Activated CD4-positive, alpha-beta T cell treated with anti-CD3 and anti-CD28 coated beads for 24 hours (primary cell): ENCODE results near the gene ARHGEF7.
"Not testable (repeated sequence)": the region's sequence is repeated elsewhere in the genome, so short reads cannot be mapped to it uniquely, and the experiment has no call there.

ENCODE experiments used
- DNase-seq, 2 donors: peaks; one replicate each; pipeline ENCODE4 v3.0.0-alpha.2; 2020; ENCODE audit warnings: low read depth in 2 of 2

ARHGEF7 gene, protein sequence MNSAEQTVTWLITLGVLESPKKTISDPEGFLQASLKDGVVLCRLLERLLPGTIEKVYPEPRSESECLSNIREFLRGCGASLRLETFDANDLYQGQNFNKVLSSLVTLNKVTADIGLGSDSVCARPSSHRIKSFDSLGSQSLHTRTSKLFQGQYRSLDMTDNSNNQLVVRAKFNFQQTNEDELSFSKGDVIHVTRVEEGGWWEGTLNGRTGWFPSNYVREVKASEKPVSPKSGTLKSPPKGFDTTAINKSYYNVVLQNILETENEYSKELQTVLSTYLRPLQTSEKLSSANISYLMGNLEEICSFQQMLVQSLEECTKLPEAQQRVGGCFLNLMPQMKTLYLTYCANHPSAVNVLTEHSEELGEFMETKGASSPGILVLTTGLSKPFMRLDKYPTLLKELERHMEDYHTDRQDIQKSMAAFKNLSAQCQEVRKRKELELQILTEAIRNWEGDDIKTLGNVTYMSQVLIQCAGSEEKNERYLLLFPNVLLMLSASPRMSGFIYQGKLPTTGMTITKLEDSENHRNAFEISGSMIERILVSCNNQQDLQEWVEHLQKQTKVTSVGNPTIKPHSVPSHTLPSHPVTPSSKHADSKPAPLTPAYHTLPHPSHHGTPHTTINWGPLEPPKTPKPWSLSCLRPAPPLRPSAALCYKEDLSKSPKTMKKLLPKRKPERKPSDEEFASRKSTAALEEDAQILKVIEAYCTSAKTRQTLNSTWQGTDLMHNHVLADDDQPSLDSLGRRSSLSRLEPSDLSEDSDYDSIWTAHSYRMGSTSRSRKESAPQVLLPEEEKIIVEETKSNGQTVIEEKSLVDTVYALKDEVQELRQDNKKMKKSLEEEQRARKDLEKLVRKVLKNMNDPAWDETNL

DNA sequence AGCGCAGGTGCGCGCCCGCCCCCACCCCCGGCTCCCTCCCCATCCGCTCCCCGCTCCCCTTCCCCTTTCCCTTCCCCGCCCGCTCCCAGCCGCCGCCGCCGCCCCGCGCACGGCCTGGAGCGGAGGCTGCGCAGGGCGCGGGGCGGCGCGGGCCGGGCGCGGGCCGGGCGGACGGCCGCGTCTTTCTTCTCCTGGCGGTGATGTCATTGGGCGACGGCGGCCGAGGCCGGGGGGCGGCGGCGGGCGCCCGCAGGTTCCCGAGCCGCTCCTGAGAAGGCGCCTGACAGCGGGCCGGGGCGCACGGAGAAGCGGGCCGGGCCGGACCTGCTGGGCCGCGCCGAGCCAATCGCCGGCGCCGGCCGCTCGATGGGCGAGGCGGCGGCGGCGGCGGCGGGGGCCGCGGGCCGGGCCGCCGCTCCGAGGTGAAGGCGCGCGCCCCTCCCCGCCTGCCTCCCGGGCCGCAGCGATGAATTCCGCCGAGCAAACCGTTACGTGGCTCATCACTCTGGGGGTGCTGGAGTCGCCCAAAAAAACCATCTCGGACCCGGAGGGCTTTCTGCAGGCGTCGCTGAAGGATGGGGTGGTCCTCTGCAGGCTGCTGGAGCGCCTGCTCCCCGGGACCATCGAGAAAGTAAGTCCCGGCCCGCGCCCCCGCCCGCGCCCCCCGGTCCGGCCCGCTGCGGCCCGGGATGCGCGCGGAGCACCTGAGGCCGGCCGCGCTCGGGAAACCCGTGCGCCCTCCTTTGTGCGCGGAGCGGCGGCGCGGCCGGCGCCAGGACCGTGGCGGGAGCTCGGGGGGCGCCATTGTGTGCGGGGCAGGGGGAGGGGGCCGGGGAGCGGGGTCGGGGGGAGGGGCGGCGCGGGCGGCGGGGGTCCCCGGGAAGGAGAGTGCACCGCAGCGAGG, at the start of gene ARHGEF7:
ARHGEF7 (plus strand) TSS at position 250 of the 904 bp plus-strand sequence; CDS start at position 467, 217 bp downstream.
- DNase-seq: no peak

DNA sequence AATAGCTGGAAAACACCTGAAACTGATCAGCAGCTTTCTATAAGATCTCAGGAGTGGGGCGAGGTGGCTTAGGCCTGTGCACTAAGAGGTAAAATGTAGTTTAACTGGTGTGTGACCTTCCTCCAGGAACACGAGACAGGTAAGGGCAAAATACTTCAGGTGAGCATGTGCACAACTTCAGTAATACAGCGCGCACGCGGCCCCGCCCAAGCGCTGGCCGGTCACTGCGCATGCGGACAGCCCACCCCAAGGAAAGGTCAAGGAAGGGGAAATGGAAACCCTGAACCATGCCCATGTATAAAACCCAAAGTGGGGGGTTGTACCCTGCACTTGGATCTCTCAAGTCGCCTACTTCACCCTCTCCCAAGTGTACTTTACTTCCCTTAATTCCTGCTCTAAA, 49.4 kb upstream of the ARHGEF7 start:
- no peak for DNase-seq

DNA sequence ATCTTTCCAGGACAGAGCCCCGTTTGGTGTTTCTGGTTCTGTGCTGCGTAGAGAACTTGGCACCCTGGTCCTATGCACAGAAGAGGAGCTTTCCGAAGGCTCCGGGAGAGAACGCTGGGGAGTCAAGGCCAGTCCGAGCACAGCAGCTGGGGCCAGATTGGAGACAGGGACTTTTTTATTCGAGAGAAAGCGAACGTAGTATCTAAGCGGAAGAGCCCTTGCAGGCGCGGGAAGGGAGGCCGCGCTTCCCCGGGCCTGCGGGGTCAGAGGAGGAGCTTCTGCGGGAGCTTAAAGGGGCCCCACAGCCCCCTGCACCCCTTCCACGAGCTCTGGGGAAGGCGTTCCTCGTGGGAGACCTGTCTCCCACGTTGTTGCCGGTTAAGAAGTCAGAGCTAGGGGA, 48.6 kb upstream of the ARHGEF7 start:
- DNase-seq: no peak

DNA sequence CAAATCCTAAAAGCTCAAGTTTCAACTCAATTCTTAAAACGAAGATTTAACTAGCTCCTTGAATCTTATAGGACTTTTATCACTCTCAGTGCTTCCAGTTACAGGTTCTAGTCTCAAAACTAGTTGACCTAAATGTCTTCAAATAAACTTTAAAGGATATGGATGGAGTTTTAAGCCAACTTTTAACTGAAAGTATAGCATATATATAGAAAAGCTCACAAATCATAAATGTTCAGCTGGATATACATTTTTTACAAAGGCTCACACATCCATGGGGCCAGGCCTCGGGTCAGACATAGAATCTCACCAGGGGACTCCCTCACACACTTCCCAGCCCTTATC, 47.1 kb upstream of the ARHGEF7 start:
- DNase-seq: no peak

DNA sequence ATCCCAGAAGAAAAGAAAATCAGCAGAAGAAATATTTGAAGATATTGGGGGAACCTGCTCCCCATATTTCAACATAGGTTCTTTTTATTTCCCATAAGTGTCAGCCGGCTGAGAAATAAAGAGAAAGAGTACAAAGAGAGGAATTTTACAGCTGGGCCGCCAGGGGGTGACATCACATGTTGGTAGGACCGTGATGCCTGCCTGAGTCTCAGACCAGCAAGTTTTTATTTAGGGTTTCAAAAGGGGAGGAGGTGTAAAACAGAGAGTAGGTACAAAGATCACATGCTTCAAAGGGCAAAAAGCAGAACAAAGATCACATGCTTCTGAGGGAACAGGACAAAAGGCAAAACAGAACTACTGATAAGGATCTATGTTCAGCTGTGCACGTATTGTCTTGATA, 44.0 kb upstream of the ARHGEF7 start:
- not testable (repeated sequence) for DNase-seq

DNA sequence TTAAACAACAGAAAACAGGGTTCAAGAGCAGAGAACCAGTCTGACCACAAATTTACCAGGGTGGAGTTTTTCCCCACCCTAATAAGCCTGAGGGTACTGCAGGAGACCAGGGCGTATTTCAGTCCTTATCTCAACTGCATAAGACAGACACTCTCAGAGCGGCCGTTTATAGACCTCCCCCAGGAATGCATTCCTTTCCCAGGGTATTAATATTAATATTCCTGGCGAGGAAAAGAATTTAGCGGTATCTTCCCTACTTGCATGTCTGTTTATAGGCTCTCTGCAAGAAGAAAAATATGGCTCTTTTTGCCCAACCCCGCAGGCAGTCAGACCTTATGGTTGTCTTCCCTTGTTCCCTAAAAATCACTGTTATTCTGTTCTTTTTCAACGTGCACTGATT, 43.6 kb upstream of the ARHGEF7 start:
- DNase-seq: not testable (repeated sequence)

DNA sequence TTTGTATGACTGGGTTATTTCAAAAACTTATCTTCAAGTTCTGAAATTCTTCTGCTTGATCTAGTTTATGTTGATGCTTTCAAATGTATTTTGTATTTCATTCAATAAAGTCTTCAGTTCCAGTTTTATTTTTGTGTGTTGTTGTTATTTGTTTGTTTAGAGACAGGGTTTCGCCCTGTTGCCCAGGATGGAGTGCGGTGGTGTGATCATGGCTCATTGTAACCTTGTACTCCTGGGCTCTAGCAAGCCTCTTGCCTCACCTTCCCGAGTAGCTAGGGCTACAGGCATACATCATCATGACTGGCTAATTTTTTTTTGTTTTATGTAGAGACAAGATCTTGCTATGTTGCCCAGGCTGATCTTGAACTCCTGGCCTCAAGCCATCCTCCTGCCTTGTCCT, 40.3 kb upstream of the ARHGEF7 start:
- DNase-seq: no peak

DNA sequence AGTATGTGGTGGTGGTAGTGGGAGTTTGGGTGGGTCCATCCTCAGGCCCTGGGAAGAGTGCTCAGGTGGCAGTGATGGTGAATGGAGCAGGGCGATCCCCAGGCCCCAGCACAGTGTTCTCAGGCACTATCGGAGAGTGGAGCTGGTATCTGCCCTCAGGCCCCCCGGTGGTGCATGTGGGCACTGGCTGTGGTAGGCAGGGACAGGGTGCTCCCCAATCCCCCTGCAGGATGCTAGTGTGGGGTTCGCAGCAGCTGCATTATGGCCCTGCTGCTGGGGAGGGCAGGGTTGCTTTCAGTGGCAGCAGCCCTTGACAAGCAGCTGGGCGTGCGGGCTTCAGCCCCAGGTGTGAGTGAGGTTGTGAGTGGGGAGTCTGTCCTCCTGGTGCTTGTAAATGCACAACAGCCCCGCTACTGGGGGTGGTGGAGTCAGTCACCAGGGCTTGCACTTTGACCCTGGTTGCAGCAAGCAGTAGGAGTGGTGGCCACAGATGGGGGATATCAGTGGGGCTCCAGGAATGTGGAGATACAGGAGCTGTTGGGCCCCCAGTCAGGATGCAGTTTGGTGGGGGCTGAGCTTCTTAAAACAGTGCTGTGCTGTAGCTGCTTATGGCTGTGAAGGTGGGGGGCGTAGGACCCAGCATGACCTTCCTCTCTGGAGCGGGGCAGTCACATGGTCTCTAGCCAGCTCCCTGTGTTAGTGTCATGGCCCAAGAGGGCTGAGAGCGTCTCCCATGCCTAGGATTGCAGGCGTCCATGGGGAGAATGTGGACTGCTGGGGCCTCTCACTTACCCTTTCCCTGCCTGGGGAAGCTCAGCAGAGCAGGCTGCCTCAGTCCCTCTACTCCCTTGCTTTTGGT, 38.7 kb upstream of the ARHGEF7 start:
- DNase-seq: no peak

DNA sequence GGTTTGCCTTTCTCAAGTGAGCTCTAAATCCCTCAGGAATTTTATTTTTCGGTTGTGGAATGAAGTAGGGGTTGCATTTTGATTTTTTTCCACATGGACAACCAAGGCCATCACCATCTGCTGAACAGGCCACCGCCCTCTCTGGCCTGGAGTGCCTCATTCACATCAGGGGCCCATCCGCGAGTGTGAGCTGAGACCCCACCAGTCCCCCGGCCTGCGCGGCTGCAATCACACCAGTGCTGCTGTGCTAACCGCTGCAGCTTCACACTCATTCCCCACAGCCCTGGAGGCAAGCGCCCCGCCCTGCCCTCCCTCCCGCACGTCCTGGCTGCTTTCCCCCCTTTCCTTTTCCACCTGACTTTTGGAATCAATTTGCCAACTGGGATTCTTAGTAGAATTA, 35.7 kb upstream of the ARHGEF7 start:
- no peak for DNase-seq

DNA sequence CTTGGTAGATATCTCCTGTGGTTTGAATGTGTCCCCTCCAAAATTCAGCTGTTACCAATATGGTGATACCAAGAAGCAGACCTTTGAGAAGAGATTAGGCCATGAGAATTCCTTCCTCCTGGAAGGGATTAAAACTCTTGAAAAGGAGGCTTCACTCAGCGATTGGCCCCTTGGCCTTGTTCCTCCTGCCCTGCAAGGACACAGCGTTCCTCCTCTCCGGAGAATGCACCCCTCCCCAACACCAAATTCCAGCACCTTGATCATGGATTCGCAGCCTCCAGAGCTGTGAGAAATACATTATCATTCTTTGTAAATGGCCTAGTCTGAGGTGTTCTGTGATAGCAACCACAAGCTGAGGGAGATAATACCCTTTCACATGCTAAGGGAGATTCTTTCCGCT, 34.5 kb upstream of the ARHGEF7 start:
- DNase-seq: no peak

DNA sequence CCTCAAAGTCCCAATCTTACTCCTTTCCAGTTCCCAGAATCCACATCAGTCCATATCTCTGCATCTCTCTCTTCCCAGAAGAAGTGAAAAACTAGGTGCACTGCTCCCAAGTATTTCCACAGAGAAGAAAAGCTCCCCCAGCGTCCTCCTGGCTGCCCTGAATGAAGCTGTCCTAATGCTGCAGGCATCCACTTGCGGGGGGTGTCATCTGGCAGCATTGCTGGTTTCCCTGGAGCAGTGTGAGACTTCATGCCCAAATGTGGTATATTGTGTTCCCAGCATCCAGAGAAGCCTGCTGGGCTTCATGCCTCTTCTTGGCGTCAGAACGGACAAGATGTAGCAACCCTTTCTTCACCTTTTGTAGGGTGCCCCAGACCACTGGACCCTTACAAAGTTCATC, 32.9 kb upstream of the ARHGEF7 start:
- DNase-seq: no peak

DNA sequence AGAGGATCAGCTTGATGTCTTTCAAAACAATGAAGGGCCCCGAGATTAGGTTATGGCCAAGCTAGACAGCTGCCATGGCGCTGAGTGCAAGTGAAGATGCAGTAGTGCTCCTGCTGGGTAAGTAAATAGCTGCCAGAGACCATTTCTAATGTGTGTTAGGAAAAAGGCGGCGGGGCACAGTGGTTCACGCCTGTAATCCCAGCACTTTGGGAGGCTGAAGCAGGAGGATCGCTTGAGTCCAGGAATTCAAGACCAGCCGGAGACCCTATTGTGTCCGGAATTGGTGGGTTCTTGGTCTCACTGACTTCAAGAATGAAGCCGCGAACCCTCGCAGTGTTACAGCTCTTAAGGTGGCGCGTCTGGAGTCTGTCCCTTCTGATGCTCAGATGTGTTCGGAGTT, 32.3 kb upstream of the ARHGEF7 start:
- DNase-seq: not testable (repeated sequence)

DNA sequence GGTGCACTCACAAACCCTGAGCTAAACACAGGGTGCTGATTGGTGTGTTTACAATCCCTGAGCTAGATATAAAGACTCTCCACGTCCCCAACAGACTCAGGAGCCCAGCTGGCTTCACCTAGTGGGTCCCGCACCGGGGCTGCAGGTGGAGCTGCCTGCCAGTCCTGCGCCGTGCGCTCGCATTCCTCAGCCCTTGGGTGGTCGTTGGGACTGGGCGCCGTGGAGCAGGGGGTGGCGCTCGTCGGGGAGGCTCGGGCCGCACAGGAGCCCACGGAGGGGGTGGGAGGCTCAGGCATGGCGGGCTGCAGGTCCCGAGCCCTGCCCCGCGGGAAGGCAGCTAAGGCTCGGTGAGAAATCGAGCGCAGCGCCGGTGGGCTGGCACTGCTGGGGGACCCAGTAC, 31.4 kb upstream of the ARHGEF7 start:
- not testable (repeated sequence) for DNase-seq

DNA sequence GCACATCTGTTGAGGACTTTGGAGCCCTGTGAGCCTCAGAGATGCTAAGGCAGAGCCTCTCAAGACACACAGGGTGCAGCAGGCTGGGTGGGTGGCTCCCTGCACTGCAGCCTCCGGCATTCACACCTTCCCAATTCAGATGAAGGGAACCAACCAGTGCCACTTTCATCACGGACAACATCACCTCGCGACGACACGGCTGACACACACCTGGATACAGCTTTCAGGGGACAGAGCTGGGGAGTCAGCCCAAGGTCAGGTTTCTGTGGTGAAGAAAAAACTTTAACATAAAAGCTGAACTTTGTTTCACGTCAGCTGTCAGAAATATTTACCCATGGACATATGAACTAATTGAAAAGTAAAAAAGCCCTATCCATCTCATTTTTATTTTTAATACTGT, 24.9 kb upstream of the ARHGEF7 start:
- DNase-seq: no peak

DNA sequence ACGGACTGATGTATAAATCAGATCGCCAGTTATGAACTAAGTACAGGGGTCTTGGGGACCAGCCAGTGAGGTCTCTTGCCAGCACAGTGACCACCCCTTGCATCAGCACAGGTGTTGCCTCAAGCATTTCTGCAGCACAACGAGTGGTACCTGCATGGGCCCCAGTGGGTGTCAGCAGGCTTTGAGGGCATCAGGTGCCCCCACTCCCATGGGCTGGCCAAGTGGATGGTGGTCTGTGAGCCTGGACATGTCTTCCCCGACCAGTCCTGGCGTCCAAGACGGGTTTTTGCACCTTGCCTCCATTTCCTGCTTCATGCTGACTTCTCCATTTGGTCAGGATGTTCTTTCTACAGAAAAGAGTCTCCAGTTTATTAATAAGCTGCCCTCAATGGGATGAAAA, 22.4 kb upstream of the ARHGEF7 start:
- DNase-seq: no peak

DNA sequence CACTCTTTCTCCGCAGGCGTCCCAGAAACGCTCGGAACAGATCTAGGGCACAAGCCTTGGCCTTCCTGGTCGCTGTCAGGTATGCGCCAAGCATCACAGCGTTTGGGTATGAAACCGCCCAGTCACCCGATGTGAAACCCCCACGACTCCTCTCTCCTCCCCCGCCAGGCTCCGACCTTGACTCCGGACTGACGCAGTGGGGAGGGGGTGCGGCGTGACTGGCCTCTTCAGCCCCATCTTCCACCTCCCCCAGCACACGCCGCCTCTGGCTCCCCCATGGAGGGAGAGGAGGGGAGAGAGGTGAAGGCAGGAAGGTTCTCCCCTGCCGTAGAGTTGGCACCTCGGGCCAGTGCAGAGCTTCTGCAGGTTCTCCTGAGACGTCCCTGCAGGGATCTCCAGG, 22.0 kb upstream of the ARHGEF7 start:
- DNase-seq: no peak

DNA sequence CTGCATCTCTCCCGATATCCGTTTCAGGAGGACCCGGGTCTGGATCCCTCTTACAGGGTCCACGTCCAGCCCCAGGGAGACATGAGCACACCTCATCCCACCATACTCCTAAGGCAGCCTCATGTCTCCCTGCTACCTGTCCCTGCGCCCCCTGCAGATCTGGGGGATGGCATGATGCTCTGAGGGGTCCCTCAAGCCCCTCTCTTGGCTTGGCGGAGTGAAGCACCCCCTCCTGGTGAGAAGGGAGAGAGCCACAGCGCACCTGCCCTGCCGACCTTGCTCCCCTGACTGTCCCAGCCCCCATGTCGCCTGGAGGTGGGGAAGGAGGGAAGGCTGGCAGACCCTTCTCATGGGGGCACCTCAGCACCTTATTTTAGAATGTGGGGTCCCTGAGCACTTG, 21.5 kb upstream of the ARHGEF7 start:
- DNase-seq: no peak

DNA sequence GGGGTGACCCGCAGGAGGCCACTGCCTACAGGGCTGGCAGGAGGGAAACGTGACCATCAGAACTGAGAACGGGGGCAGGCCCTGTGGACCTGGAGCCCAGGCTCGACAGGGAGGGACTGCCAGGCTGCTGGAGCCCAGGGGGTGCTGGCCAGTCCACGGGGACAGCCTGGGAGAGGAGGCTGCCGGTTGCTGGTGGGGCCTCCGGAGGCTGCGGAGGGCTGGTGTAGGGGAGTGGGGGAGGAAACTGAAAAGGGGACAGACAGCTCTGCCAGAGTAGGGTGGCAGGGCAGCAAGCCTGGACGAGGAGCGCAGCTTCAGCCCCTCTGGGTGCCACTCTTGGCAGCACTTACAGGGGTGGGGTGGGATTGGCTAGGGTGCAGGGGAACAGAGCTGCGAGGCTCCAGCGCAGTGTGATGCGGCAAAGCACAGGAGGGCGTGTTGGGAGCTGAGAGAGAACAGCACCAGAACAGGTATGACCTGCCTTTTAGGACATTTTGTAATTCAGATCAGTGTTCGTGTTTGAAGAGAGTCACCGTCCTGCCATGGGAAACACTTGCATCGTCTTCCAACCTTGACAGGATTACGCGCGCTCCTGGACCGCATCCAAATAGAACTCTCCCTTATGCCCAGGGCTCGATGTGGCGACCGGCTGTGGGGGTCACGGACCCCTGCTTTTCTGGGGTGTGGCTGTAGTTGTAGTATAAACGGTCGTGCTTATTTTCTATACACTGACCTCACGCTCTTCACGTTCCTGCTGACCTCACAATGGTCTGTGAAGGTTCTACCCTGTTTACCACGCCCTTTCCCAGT, 19.9 kb upstream of the ARHGEF7 start:
- DNase-seq: no peak

DNA sequence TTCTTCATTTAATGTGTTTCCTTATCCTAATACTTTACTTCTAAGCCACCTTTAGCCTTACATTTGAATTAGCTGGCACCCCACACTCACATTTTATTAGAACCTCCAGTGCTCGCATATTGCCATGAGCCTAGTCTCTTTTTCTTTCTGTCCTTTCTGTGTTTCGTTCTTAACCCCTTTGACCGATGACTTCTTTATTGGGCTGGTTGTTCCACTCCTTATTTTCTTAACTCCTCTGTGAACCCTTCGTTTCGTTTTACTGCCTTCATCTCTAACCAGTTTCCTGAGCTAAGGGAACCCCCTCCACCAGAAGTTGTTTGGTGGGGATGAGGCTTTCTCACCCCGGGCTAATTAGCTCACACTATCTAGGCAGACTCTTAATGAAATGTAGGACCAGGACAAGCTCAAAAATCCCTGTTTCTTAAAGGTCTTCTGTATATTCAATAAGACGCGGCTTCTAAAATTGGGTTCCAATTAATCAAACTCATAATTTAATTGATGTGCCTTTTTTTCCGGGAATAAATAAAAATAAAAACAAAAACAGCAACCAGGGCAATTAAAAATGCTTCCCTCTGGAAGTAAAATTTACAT, 19.1 kb upstream of the ARHGEF7 start:
- DNase-seq: no peak

DNA sequence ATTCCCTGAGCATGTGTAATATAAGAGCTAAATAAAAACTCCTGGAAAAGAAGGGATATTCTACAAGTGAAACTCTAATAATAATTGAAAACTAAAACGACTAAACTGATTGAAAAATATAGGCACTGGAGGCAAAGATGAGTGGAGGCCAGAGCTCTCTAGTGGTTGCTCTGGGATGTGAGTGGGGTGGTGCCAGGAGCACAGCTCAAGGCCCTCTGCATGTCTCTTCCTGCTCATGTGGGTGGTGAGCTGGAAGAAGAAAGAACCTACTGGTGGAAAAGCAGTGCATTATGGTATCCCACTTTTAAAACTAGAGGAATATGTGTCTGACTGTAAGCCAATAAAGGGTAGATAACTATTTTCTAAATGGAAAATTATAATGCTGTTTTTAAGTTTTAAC, 15.8 kb upstream of the ARHGEF7 start:
- no peak for DNase-seq
